Astrocyte (in vitro differentiated cells and primary cell): ENCODE data around the gene MKRN2OS. TPM values are rescaled to one million over a fixed set of nuclear protein-coding genes. Genes with fewer than 3 reads are reported as not detected.
A peak's percentile ranks its signal among the peaks of the same experiment; 100 is the strongest.

Experiments
- DNase-seq: peaks from one replicate; pipeline ENCODE4 v3.0.0-alpha.2; 2010; ENCODE audit warnings: low read depth
- FAIRE-seq: peaks from 2 replicates; lab custom pipeline; 2011; peaks lifted over from hg19 to GRCh38; lab: Jason Lieb, UNC
- H2AFZ ChIP-seq: 2 replicates; pipeline ENCODE4 v1.6.0; 2012; ENCODE audit warnings: low read depth, low read length, inconsistent platforms
- H3K27ac ChIP-seq: 2 replicates; pipeline ENCODE4 v1.5.1; 2011; ENCODE audit warnings: low read depth, low read length, inconsistent platforms
- H3K27me3 ChIP-seq: 2 replicates; pipeline ENCODE4 v1.6.0; 2011; ENCODE audit warnings: low read length, inconsistent platforms; ENCODE audit not compliant: insufficient read depth
- H3K36me3 ChIP-seq: 2 replicates; pipeline ENCODE4 v1.5.1; 2011; ENCODE audit warnings: low read length, inconsistent platforms; ENCODE audit not compliant: insufficient read depth
- H3K4me1 ChIP-seq: 2 replicates; pipeline ENCODE4 v1.5.1; 2011; ENCODE audit warnings: low read length, inconsistent platforms; ENCODE audit not compliant: insufficient read depth
- H3K4me2 ChIP-seq: 2 replicates; pipeline ENCODE4 v1.6.0; 2012; ENCODE audit warnings: low read length, inconsistent platforms
- H3K4me3 ChIP-seq: 2 replicates; pipeline ENCODE4 v1.5.1; 2011; ENCODE audit warnings: low read depth, mild to moderate bottlenecking, low read length, inconsistent platforms; ENCODE audit not compliant: insufficient read depth
- H3K79me2 ChIP-seq: 2 replicates; pipeline ENCODE4 v1.6.0; 2012; ENCODE audit warnings: mild to moderate bottlenecking, low read length, inconsistent platforms; ENCODE audit not compliant: insufficient read depth
- H3K9ac ChIP-seq: 2 replicates; pipeline ENCODE4 v1.6.0; 2012; ENCODE audit warnings: mild to moderate bottlenecking, low read length, inconsistent platforms
- H3K9me3 ChIP-seq: 2 replicates; pipeline ENCODE4 v1.5.1; 2012; ENCODE audit warnings: low read depth, mild to moderate bottlenecking, low read length, inconsistent platforms; ENCODE audit not compliant: insufficient read depth
- H4K20me1 ChIP-seq: 2 replicates; pipeline ENCODE4 v1.6.0; 2012; ENCODE audit warnings: low read length, inconsistent platforms; ENCODE audit not compliant: insufficient read depth
- H3K27ac Mint-ChIP-seq: one replicate; pipeline ENCODE4 v1.8.0; 2021; ENCODE audit warnings: mild to moderate bottlenecking, mixed read lengths; ENCODE audit not compliant: unreplicated experiment
- H3K27me3 Mint-ChIP-seq: one replicate; pipeline ENCODE4 v1.8.0; 2021; ENCODE audit warnings: low read depth, mixed read lengths; ENCODE audit not compliant: unreplicated experiment
- H3K36me3 Mint-ChIP-seq: one replicate; pipeline ENCODE4 v1.8.0; 2021; ENCODE audit warnings: low read depth, mixed read lengths; ENCODE audit not compliant: unreplicated experiment
- H3K4me1 Mint-ChIP-seq: one replicate; pipeline ENCODE4 v1.8.0; 2021; ENCODE audit warnings: low read depth, mixed read lengths; ENCODE audit not compliant: unreplicated experiment
- H3K4me3 Mint-ChIP-seq: one replicate; pipeline ENCODE4 v1.8.0; 2021; ENCODE audit warnings: mild to moderate bottlenecking, moderate library complexity, mixed read lengths; ENCODE audit not compliant: unreplicated experiment
- H3K9me3 Mint-ChIP-seq: one replicate; pipeline ENCODE4 v1.8.0; 2021; ENCODE audit warnings: mild to moderate bottlenecking, mixed read lengths; ENCODE audit not compliant: unreplicated experiment
- CTCF ChIP-seq: IDR thresholded peaks from 2 replicates; pipeline ENCODE4 v1.5.1; 2011; ENCODE audit warnings: low read depth, mild to moderate bottlenecking, inconsistent platforms, low read length, moderate library complexity; ENCODE audit not compliant: insufficient read depth
- EZH2 ChIP-seq: IDR thresholded peaks from 2 replicates; pipeline ENCODE4 v1.6.1; 2012; ENCODE audit warnings: mild to moderate bottlenecking, low read length, inconsistent platforms; ENCODE audit not compliant: insufficient read depth
- total RNA-seq: library from RNA; stranded (reverse); gene quantifications from 2 replicates; pipeline ENCODE4 v1.2.1, GENCODE V29; 2021

Gene MKRN2OS
- total RNA-seq, 1 donor from 2014 or later: 0.25 TPM

- no peak for FAIRE-seq
- H4K20me1 ChIP-seq: peaks cover 89% of the 10 kb centered on the region
- H3K27me3 Mint-ChIP-seq: no peaks in the 10 kb centered on the region
- peaks cover 96% of the 10 kb centered on the region for H3K79me2 ChIP-seq
- H3K36me3 ChIP-seq: no peaks in the 10 kb centered on the region
- H3K9me3 ChIP-seq: no peaks in the 10 kb centered on the region
- no peak overlapping the region for H2AFZ ChIP-seq
- DNase-seq: no peak
- H3K36me3 Mint-ChIP-seq: peaks cover 2% of the 10 kb centered on the region
- H3K4me3 ChIP-seq: no peak overlapping the region
- TF ChIP-seq EZH2: no peak
- TF ChIP-seq CTCF: no peak
- peaks cover 45% of the 10 kb centered on the region for H3K4me1 Mint-ChIP-seq
- no peak overlapping the region for H3K4me3 Mint-ChIP-seq
- no peaks in the 10 kb centered on the region for H3K27me3 ChIP-seq
- no peak overlapping the region for H3K27ac Mint-ChIP-seq
- H3K9me3 Mint-ChIP-seq: no peaks in the 10 kb centered on the region
- peaks cover 11% of the 10 kb centered on the region for H3K4me1 ChIP-seq
- H3K4me2 ChIP-seq: no peak overlapping the region
- H3K27ac ChIP-seq: no peak overlapping the region
- no peak overlapping the region for H3K9ac ChIP-seq
Measured at GRCh38 chr3:12562451-12562850, 17.2 kb upstream of the MKRN2OS start.

- TF ChIP-seq CTCF (no peak), EZH2 (no peak)
- peaks cover 2% of the 10 kb centered on the region for H3K36me3 Mint-ChIP-seq
- H3K4me1 ChIP-seq: peaks cover 11% of the 10 kb centered on the region
- H3K27me3 ChIP-seq: no peaks in the 10 kb centered on the region
- H3K9me3 ChIP-seq: no peaks in the 10 kb centered on the region
- H3K4me1 Mint-ChIP-seq: peaks cover 45% of the 10 kb centered on the region
- no peak overlapping the region for H3K9ac ChIP-seq
- H2AFZ ChIP-seq: no peak overlapping the region
- H3K27ac ChIP-seq: no peak overlapping the region
- no peaks in the 10 kb centered on the region for H3K27me3 Mint-ChIP-seq
- FAIRE-seq (no peak), DNase-seq (no peak)
- no peaks in the 10 kb centered on the region for H3K9me3 Mint-ChIP-seq
- no peak overlapping the region for H3K4me2 ChIP-seq
- peaks cover 80% of the 10 kb centered on the region for H4K20me1 ChIP-seq
- H3K4me3 ChIP-seq: no peak overlapping the region
- no peak overlapping the region for H3K4me3 Mint-ChIP-seq
- peaks cover 92% of the 10 kb centered on the region for H3K79me2 ChIP-seq
- H3K27ac Mint-ChIP-seq: no peak overlapping the region
- no peaks in the 10 kb centered on the region for H3K36me3 ChIP-seq
Measured at GRCh38 chr3:12561397-12561796, 16.1 kb upstream of the MKRN2OS start.

- TF ChIP-seq EZH2: no peak
- TF ChIP-seq CTCF: no peak
- H4K20me1 ChIP-seq: peaks cover 73% of the 10 kb centered on the region
Measured at GRCh38 chr3:12560505-12561190, 15.3 kb upstream of the MKRN2OS start.

More at GRCh38 chr3:12560505-12561190, 15.3 kb upstream of the MKRN2OS start:
- Histone ChIP-seq H3K4me2 (no peak overlapping the region), H3K4me3 (no peak overlapping the region), H3K9ac (no peak overlapping the region), H3K4me1 (peaks cover 11% of the 10 kb centered on the region), H3K27ac (no peak overlapping the region), H2AFZ (no peak overlapping the region), H3K79me2 (peaks cover 84% of the 10 kb centered on the region), H3K36me3 (no peaks in the 10 kb centered on the region), H3K9me3 (no peaks in the 10 kb centered on the region), H3K27me3 (no peaks in the 10 kb centered on the region)
- no peaks in the 10 kb centered on the region for H3K9me3 Mint-ChIP-seq
- DNase-seq: no peak
- FAIRE-seq: no peak
- no peak overlapping the region for H3K4me3 Mint-ChIP-seq
- no peaks in the 10 kb centered on the region for H3K27me3 Mint-ChIP-seq
- peaks cover 45% of the 10 kb centered on the region for H3K4me1 Mint-ChIP-seq
- peaks cover 2% of the 10 kb centered on the region for H3K36me3 Mint-ChIP-seq
- peak overlapping the region; percentile 36 for H3K27ac Mint-ChIP-seq
